OCI-LY3 (cell line): ENCODE measurements around the gene KRTAP5-1.

Experiments
- EZH2phosphoT487 ChIP-seq: fragments of 200-600 bp; shearing (Covaris generic); IDR thresholded peaks from 2 replicates; pipeline ENCODE4 v1.6.1; 2018; ENCODE audit warnings: antibody characterized with exemption, mixed run types, low read depth
- TF ChIP-seq, protein P1 (sequence below): fragments of 200-600, 300-600 bp; sonication (generic); IDR thresholded peaks from 2 replicates; pipeline ENCODE4 v1.5.1; 2014; ENCODE audit warnings: antibody characterized with exemption, low read length, low read depth

DNA sequence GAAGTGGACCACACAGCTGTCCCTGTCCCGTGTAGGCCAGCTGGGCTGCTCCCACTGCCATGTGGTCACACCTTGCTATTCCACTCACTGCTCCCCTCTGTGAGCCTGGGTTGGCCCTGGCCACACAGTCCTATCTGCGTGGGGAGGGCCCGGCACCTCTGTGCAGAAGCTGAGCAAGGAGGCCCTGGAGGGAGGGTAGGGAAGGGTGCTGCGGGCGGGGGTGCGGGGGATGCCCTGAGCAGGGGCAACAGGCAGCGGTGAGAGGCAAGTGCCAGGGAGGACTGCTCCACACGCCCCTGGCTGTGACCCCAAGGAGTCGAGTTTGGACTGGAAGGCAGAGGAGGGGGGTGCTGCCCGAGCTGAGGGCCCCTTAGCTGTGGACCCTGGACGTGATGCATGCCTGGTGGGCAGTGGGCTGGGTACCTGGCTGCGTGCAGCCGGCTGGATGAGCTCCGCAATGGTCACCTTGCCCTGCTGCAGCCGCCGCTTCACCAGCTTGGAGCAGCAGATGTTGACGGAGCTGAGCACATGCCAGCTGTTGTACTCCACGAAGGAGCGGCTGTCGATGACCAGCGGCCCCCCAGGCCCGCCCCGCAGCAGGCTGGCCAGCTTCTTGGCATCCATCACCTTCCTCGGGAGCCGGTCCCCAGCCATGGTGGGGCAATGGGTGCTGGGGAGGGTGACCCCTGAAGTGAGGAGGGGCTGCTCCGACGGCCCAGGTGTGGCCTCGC is 19.7 kb downstream of the KRTAP5-1 start:
- TF ChIP-seq, protein P1, sequence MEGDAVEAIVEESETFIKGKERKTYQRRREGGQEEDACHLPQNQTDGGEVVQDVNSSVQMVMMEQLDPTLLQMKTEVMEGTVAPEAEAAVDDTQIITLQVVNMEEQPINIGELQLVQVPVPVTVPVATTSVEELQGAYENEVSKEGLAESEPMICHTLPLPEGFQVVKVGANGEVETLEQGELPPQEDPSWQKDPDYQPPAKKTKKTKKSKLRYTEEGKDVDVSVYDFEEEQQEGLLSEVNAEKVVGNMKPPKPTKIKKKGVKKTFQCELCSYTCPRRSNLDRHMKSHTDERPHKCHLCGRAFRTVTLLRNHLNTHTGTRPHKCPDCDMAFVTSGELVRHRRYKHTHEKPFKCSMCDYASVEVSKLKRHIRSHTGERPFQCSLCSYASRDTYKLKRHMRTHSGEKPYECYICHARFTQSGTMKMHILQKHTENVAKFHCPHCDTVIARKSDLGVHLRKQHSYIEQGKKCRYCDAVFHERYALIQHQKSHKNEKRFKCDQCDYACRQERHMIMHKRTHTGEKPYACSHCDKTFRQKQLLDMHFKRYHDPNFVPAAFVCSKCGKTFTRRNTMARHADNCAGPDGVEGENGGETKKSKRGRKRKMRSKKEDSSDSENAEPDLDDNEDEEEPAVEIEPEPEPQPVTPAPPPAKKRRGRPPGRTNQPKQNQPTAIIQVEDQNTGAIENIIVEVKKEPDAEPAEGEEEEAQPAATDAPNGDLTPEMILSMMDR: no peak
- no peak for TF ChIP-seq EZH2phosphoT487
